CD14-positive monocyte (primary cell): ENCODE measurements around the gene PGK2. TPM values are rescaled to one million over a fixed set of nuclear protein-coding genes. Genes with fewer than 3 reads are reported as not detected.

Experiments used
- DNase-seq, 3 donors: peaks; one replicate each; pipeline ENCODE4 v3.0.0-alpha.2; 2011 to 2022
- H2AFZ ChIP-seq: 2 replicates; pipeline ENCODE4 v1.6.0; 2012; ENCODE audit warnings: mild to moderate bottlenecking, low read depth, low read length, inconsistent platforms; ENCODE audit not compliant: insufficient read depth, poor library complexity, severe bottlenecking
- H3K27ac ChIP-seq, 2 donors: 1 replicate in 1 of 2; 2 replicates in 1 of 2; pipeline ENCODE4 v1.5.1; 2012 to 2013; ENCODE audit warnings: low read length in 2 of 2, control low read depth in 1 of 2, inconsistent platforms in 1 of 2, low read depth in 1 of 2, mild to moderate bottlenecking in 1 of 2
- H3K27me3 ChIP-seq, 2 donors: one replicate each; pipeline versions ENCODE4 v1.6.0 to v1.6.1; 2011 to 2013; ENCODE audit warnings: low read length in 2 of 2; ENCODE audit not compliant: control insufficient read depth in 2 of 2, insufficient read depth in 2 of 2
- H3K36me3 ChIP-seq, 2 donors: replicated peaks in 1 of 2; 1 replicate in 1 of 2; 2 replicates in 1 of 2; pipeline versions ENCODE4 v1.5.1 to v1.6.1; 2012 to 2013; ENCODE audit warnings: low read length in 2 of 2, control low read depth in 1 of 2, inconsistent platforms in 1 of 2, mild to moderate bottlenecking in 1 of 2; ENCODE audit not compliant: insufficient read depth in 2 of 2, control insufficient read depth in 1 of 2
- H3K4me1 ChIP-seq, 2 donors: 1 replicate in 1 of 2; 2 replicates in 1 of 2; pipeline versions ENCODE4 v1.5.1 to v1.6.1; 2012 to 2013; ENCODE audit warnings: low read length in 2 of 2, control low read depth in 1 of 2, inconsistent platforms in 1 of 2, mild to moderate bottlenecking in 1 of 2, moderate library complexity in 1 of 2; ENCODE audit not compliant: insufficient read depth in 2 of 2, control insufficient read depth in 1 of 2
- H3K4me2 ChIP-seq: replicated peaks from 2 replicates; pipeline ENCODE3; 2012; ENCODE audit warnings: low read length, moderate library complexity, mild to moderate bottlenecking; ENCODE audit not compliant: poor library complexity, severe bottlenecking; ENCODE audit errors: extremely low read depth
- H3K4me3 ChIP-seq, 3 experiments: fragments of 200-600 bp in 1 of 3; sonication (generic) in 1 of 3; replicated peaks in 1 of 3; 1 replicate in 2 of 3; 2 replicates in 1 of 3; pipeline ENCODE4 v1.5.1; 2011 to 2013; ENCODE audit warnings: low read length in 3 of 3, mild to moderate bottlenecking in 3 of 3, control low read depth in 2 of 3, low read depth in 2 of 3, inconsistent platforms in 1 of 3, moderate library complexity in 1 of 3
- H3K79me2 ChIP-seq: 2 replicates; pipeline ENCODE4 v1.6.0; 2012; ENCODE audit warnings: mild to moderate bottlenecking, control low read depth, inconsistent platforms, low read length, moderate library complexity; ENCODE audit not compliant: insufficient read depth
- H3K9ac ChIP-seq: 2 replicates; pipeline ENCODE4 v1.6.0; 2017; ENCODE audit warnings: low read length, mild to moderate bottlenecking; ENCODE audit not compliant: insufficient read depth, poor library complexity, severe bottlenecking
- H3K9me3 ChIP-seq, 2 donors: replicated peaks in 1 of 2; 1 replicate in 1 of 2; 2 replicates in 1 of 2; pipeline versions ENCODE4 v1.5.1 to v1.6.1; 2012 to 2013; ENCODE audit warnings: low read length in 2 of 2, control low read depth in 1 of 2; ENCODE audit not compliant: control insufficient read depth in 1 of 2, insufficient read depth in 1 of 2
- H4K20me1 ChIP-seq: 2 replicates; pipeline ENCODE4 v1.6.0; 2012; ENCODE audit warnings: mild to moderate bottlenecking, low read length, control low read depth, moderate library complexity; ENCODE audit not compliant: insufficient read depth
- H3K27ac Mint-ChIP-seq, 7 donors: one replicate each; pipeline ENCODE4 v1.8.0; 2020; ENCODE audit warnings: mild to moderate bottlenecking in 7 of 7, mixed read lengths in 7 of 7, moderate library complexity in 6 of 7, inconsistent platforms in 2 of 7
- H3K27me3 Mint-ChIP-seq, 3 donors: one replicate each; pipeline ENCODE4 v1.8.0; 2021 to 2022; ENCODE audit warnings: low read depth in 3 of 3, mild to moderate bottlenecking in 3 of 3, mixed read lengths in 3 of 3, moderate library complexity in 3 of 3, inconsistent platforms in 1 of 3
- H3K36me3 Mint-ChIP-seq, 2 donors: one replicate each; pipeline ENCODE4 v1.8.0; 2020; ENCODE audit warnings: mixed read lengths in 2 of 2, inconsistent platforms in 1 of 2, mild to moderate bottlenecking in 1 of 2
- H3K4me1 Mint-ChIP-seq: one replicate; pipeline ENCODE4 v1.8.0; 2020; ENCODE audit warnings: mild to moderate bottlenecking, mixed read lengths
- H3K4me3 Mint-ChIP-seq, 2 donors: one replicate each; pipeline ENCODE4 v1.8.0; 2020; ENCODE audit warnings: mild to moderate bottlenecking in 2 of 2, mixed read lengths in 2 of 2, moderate library complexity in 1 of 2
- H3K9me3 Mint-ChIP-seq, 7 donors: one replicate each; pipeline ENCODE4 v1.8.0; 2020 to 2022; ENCODE audit warnings: mixed read lengths in 7 of 7, mild to moderate bottlenecking in 6 of 7, moderate library complexity in 6 of 7, inconsistent platforms in 2 of 7
- whole genome bisulfite sequencing: methylation state at CpG from one replicate; pipeline ENCODE4 v1.1.5; 2013; ENCODE audit warnings: missing lambda C conversion rate; ENCODE audit not compliant: insufficient coverage; 5-methylcytosine and 5-hydroxymethylcytosine counted together
- intact Hi-C, 2 donors: fragments of 100-400 bp; cut with micrococcal nuclease; formaldehyde crosslinking; loops; one replicate each; pipeline versions ENCODE4 v1.15.0 to v1.15.1; 2023
- polyA plus RNA-seq, 3 donors: library from polyadenylated mRNA; depleted of rRNA in 1 of 3; unstranded in 2 of 3; stranded (reverse) in 1 of 3; fragments of 300-500 nt in 2 of 3; fragments of >200 nt in 1 of 3; fragmentation: Illumina TruSeq in 2 of 3; gene quantifications; 1 replicate in 2 of 3; 2 replicates in 1 of 3; pipeline ENCODE4 v1.2.3, GENCODE V29; 2012 to 2021
- TF ChIP-seq, protein P1 (sequence below): fragments of 200-600 bp; IDR thresholded peaks from one replicate; pipeline ENCODE4 v1.8.0; 2022; ENCODE audit warnings: antibody characterized with exemption, mild to moderate bottlenecking

The PGK2 gene
- polyA plus RNA-seq, 3 donors = not detected

DNA sequence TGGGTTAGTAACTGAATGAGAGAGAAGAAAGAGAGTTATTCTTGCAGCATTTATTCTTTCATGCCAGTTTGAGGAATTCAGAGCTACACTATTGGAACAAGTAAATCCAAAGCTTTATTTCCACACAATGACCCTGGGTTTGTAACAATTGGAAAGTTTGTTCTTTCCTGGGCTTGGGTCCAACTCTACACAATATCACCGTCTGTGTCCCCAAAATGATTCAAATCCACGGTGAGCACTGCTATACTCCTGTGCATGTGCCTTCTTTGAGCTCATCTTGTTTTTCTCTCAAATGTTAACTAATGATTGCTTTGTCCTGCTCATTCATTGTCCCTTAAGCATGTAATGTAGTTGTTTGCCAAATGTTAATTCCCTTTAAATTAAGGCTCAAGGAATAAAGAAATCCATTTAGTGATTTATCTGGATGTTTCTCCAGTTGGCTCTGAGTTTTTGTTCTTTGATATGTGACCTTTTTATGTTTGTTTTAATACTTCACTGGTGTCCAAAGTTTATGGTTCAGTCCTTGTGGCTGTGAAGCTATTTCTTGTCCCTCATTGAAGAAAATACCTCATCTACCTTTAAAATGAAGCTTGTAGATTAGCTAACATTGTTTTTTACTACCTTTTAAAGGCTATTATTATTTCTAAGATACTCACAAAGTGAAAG, 22.4 kb downstream of the PGK2 start:
- TF ChIP-seq, protein P1, sequence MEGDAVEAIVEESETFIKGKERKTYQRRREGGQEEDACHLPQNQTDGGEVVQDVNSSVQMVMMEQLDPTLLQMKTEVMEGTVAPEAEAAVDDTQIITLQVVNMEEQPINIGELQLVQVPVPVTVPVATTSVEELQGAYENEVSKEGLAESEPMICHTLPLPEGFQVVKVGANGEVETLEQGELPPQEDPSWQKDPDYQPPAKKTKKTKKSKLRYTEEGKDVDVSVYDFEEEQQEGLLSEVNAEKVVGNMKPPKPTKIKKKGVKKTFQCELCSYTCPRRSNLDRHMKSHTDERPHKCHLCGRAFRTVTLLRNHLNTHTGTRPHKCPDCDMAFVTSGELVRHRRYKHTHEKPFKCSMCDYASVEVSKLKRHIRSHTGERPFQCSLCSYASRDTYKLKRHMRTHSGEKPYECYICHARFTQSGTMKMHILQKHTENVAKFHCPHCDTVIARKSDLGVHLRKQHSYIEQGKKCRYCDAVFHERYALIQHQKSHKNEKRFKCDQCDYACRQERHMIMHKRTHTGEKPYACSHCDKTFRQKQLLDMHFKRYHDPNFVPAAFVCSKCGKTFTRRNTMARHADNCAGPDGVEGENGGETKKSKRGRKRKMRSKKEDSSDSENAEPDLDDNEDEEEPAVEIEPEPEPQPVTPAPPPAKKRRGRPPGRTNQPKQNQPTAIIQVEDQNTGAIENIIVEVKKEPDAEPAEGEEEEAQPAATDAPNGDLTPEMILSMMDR = no peak
- H3K4me2 ChIP-seq = no peak overlapping the region
- H2AFZ ChIP-seq = no peak overlapping the region
- Mint-ChIP-seq H3K27me3 (no peaks in the 10 kb centered on the region), H3K9me3 (peaks cover 0 to 2% (median 0%) of the 10 kb centered on the region in 7 donors), H3K4me1 (no peaks in the 10 kb centered on the region), H3K4me3 (no peak overlapping the region), H3K27ac (no peak overlapping the region), H3K36me3 (no peaks in the 10 kb centered on the region)
- no peaks in the 10 kb centered on the region for H3K79me2 ChIP-seq
- no peak overlapping the region for H3K27ac ChIP-seq
- H3K9ac ChIP-seq = no peak overlapping the region
- no peaks in the 10 kb centered on the region for H3K36me3 ChIP-seq
- no peak overlapping the region for H3K4me3 ChIP-seq
- H3K27me3 ChIP-seq = no peaks in the 10 kb centered on the region
- no peak for DNase-seq
- H4K20me1 ChIP-seq = no peaks in the 10 kb centered on the region
- WGBS = no CpG with 5 or more reads among the region's 2 CpGs
- H3K4me1 ChIP-seq = no peaks in the 10 kb centered on the region
- intact Hi-C loops = no loop called here
- H3K9me3 ChIP-seq = no peaks in the 10 kb centered on the region

DNA sequence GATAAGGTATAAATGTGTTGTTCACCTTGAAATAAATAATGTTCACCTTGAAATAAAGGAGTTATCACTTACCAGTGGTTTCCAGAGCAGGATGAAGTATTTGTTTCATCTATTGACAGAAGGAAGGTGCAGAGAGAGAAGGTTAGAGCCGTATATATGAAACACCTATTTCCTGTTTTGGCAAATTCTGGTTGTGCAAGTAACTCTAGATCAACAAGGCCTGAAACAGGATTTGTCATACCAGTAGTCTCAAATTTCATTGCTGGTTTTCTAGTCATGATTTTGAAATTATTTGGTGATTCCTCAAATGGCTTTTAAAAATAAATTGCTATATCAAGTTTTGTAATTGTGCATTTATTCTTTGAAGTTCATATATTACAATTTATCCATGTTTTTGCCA, 42.8 kb downstream of the PGK2 start, which contains the start of gene CRISP3:
Gene CRISP3, minus strand, starts transcription at position 130 of the 400 bp plus-strand sequence. Its CDS starts 21 bp downstream, at position 109.
- Histone ChIP-seq H3K4me1 (no peaks in the 10 kb centered on the region), H4K20me1 (no peaks in the 10 kb centered on the region), H3K4me3 (no peak within 1 kb of the TSS), H3K4me2 (no peak within 1 kb of the TSS), H3K27me3 (no peaks in the 10 kb centered on the region), H2AFZ (no peak within 1 kb of the TSS), H3K79me2 (no peaks in the 10 kb centered on the region), H3K9ac (no peak within 1 kb of the TSS), H3K9me3 (no peaks in the 10 kb centered on the region), H3K27ac (no peak within 1 kb of the TSS), H3K36me3 (no peaks in the 10 kb centered on the region)
- intact Hi-C loops = no loop called here
- WGBS = no CpG with 5 or more reads among the region's 1 CpG
- peaks cover 0 to 2% (median 0%) of the 10 kb centered on the region in 7 donors for H3K9me3 Mint-ChIP-seq
- DNase-seq = no peak
- TF ChIP-seq, protein P1 = no peak
- no peaks in the 10 kb centered on the region for H3K36me3 Mint-ChIP-seq
- H3K27ac Mint-ChIP-seq = no peak within 1 kb of the TSS
- H3K27me3 Mint-ChIP-seq = no peaks in the 10 kb centered on the region
- H3K4me3 Mint-ChIP-seq = no peak within 1 kb of the TSS
- H3K4me1 Mint-ChIP-seq = no peaks in the 10 kb centered on the region
